Measurements from ENCODE around the gene BEST4.

Gene BEST4

DNA sequence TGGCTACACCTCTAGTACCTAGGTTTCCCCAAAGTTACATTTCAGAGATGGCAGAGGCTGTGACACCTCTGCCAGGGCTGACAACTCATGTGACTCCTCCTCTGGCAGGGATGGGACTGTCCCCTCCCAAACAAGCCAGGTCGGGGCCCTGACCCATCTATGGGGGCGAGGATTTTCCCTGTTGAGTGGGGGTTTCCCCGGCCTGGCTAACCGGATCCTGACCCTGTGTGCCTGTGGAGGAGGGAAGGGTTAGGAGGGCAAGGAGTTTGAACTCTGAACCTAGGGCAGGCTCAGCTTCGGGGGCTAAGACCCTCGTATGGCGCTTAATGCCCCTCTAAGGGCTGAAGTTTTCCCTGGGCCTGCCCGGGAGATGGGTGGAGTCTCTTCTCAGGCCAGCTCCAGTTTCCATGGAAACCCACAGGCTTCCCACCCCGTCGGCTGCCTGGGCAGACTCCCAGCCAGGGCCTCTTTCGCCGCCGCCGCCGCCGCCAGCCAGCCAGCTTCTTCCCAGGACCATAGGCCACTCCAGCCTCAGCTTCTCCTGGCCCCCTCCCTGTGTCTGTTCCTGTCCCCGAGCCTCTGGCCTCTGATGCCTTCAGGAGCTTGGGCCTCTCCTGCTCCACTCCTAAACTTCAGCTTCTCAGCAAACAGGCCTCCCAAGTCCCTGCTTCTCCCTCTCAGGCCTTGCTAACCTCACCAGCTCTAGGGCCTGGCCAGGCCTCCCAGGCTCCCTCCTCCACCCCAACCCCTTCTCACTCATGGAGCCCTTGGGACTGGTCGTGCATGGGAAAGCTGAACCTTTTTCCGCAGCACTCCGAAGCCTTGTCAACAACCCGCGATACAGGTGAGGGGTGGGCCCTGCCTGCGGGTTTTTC lies 20.3 kb upstream of the BEST4 start, which contains the start of gene BTBD19:
TSS of gene BTBD19 (plus strand) at position 461 of the 875 bp plus-strand sequence. CDS start at position 759, 298 bp downstream.
- H3K4me1 Mint-ChIP-seq, result peaks cover 70% of the 10 kb centered on the region
- peaks cover 19% of the 10 kb centered on the region for H3K36me3 Mint-ChIP-seq
- peak within 1 kb of the TSS; percentile 95 for H3K27ac Mint-ChIP-seq
- H3K9me3 Mint-ChIP-seq, result no peaks in the 10 kb centered on the region
- no peaks in the 10 kb centered on the region for H3K27me3 Mint-ChIP-seq
- peak within 1 kb of the TSS; percentile 81 for H3K4me3 Mint-ChIP-seq

- peak overlapping the region; percentile 81 for H3K4me3 Mint-ChIP-seq
- H3K27me3 Mint-ChIP-seq, result no peaks in the 10 kb centered on the region
- H3K9me3 Mint-ChIP-seq, result no peaks in the 10 kb centered on the region
- peaks cover 26% of the 10 kb centered on the region for H3K36me3 Mint-ChIP-seq
- H3K27ac Mint-ChIP-seq, result peak overlapping the region; percentile 95
- peaks cover 77% of the 10 kb centered on the region for H3K4me1 Mint-ChIP-seq
Observed at GRCh38 chr1:44807364-44808062, 19.5 kb upstream of the BEST4 start.

DNA sequence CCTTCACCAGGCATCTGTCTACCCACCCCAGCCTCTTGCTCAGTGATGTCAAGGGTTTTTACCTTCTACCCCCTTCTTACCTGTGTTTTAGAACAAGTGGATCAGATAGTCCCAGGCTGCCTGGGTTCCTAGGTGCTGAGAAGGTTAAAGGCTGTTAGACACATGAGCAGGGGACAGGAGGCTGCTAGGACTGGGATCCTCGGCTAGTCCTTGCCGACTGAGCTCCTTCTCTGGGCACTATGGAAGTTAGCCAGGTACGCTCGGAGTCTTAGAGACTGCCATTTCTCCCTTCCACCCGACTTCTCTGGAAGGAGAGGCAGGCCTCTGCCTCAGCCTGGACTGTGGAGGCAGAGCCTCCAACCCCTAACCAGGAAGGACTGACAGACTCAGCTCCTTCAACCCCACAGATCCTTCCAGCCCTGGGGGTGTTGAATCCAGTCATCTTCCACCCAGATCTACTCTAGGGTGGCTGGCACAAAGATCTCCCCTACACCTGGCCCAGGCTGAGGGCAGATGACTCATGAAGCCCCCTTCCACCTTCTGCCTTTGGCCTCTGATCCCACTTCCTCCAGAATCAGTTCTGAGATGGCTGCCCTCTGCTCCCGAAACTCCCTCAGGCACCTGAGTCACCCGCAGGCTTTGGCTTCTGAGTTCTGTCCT lies 18.9 kb upstream of the BEST4 start, which contains the start of gene DYNLT4:
TSS of gene DYNLT4 (minus strand) at position 648 of the 660 bp plus-strand sequence. CDS start 683 bp downstream, outside the sequence.
- Mint-ChIP-seq H3K36me3 (peaks cover 30% of the 10 kb centered on the region), H3K27me3 (no peaks in the 10 kb centered on the region), H3K4me1 (peaks cover 76% of the 10 kb centered on the region), H3K4me3 (peak within 1 kb of the TSS; percentile 81), H3K9me3 (no peaks in the 10 kb centered on the region), H3K27ac (peak within 1 kb of the TSS; percentile 95)

DNA sequence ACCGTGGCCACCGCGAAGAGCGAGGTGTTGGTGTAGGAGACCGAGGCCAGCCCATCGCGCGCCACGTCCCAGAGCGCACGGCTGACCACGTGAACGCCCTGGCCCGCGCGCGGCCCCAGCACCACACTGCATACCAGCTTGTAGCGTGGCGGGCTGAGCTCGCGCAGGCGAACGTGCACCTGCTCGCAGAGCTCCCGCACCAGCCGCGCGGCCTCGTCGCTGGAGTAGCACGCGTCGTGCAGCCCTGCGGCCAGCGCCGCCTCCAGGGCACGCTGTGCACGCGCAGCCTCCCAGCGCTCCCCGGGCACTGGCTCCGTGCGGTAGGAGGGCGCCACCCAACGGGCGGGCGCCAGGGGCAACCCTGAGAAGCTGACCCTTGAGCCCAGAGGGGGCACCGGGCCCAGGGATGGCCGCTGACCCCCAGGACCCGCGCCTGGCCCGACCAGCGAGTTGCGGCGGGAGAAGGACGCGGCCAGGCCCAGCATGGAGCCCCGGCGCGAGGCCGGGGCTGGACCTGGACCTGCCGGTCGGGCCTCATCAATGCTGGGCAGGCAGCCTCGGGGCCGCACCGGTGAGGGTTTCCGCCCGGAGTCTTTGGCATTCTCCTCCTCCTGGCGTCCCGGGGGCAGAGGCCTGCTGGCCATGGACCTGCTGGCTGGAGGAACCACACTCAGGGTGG lies 18.2 kb upstream of the BEST4 start:
- peaks cover 28% of the 10 kb centered on the region for H3K36me3 Mint-ChIP-seq
- no peaks in the 10 kb centered on the region for H3K9me3 Mint-ChIP-seq
- H3K27me3 Mint-ChIP-seq, result no peaks in the 10 kb centered on the region
- H3K4me1 Mint-ChIP-seq, result peaks cover 70% of the 10 kb centered on the region
- H3K4me3 Mint-ChIP-seq, result peak overlapping the region; percentile 98
- no peak overlapping the region for H3K27ac Mint-ChIP-seq

DNA sequence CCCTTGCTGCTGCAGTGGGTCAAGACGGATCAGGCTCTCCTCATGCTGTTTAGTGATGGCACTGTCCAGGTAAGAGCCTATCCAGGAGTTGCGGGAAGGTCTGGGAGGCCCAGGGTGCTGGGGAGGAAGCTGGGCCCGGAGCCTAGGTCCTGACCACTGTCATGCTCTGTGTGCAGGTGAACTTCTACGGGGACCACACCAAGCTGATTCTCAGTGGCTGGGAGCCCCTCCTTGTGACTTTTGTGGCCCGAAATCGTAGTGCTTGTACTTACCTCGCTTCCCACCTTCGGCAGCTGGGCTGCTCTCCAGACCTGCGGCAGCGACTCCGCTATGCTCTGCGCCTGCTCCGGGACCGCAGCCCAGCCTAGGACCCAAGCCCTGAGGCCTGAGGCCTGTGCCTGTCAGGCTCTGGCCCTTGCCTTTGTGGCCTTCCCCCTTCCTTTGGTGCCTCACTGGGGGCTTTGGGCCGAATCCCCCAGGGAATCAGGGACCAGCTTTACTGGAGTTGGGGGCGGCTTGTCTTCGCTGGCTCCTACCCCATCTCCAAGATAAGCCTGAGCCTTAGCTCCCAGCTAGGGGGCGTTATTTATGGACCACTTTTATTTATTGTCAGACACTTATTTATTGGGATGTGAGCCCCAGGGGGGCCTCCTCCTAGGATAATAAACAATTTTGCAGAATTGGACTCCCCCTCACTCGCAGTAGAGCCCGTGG lies 17.5 kb upstream of the BEST4 start:
- H3K27me3 Mint-ChIP-seq, result no peaks in the 10 kb centered on the region
- H3K4me3 Mint-ChIP-seq, result peak overlapping the region; percentile 98
- no peaks in the 10 kb centered on the region for H3K9me3 Mint-ChIP-seq
- H3K36me3 Mint-ChIP-seq, result peaks cover 30% of the 10 kb centered on the region
- peak overlapping the region; percentile 77 for H3K27ac Mint-ChIP-seq
- H3K4me1 Mint-ChIP-seq, result peaks cover 63% of the 10 kb centered on the region

- H3K9me3 Mint-ChIP-seq, result no peaks in the 10 kb centered on the region
- peaks cover 55% of the 10 kb centered on the region for H3K4me1 Mint-ChIP-seq
- H3K4me3 Mint-ChIP-seq, result peak overlapping the region; percentile 98
Observed at GRCh38 chr1:44803312-44804095, 15.5 kb upstream of the BEST4 start.

GRCh38 chr1:44803062-44803311 lies 15.0 kb upstream of the BEST4 start:
- no peaks in the 10 kb centered on the region for H3K27me3 Mint-ChIP-seq
- peaks cover 51% of the 10 kb centered on the region for H3K4me1 Mint-ChIP-seq
- peak overlapping the region; percentile 98 for H3K4me3 Mint-ChIP-seq
- H3K27ac Mint-ChIP-seq, result peak overlapping the region; percentile 90
- peaks cover 28% of the 10 kb centered on the region for H3K36me3 Mint-ChIP-seq
- H3K9me3 Mint-ChIP-seq, result no peaks in the 10 kb centered on the region

More at GRCh38 chr1:44803312-44804095, 15.5 kb upstream of the BEST4 start:
- Mint-ChIP-seq H3K27me3 (no peaks in the 10 kb centered on the region), H3K27ac (peak overlapping the region; percentile 90), H3K36me3 (peaks cover 29% of the 10 kb centered on the region)

DNA sequence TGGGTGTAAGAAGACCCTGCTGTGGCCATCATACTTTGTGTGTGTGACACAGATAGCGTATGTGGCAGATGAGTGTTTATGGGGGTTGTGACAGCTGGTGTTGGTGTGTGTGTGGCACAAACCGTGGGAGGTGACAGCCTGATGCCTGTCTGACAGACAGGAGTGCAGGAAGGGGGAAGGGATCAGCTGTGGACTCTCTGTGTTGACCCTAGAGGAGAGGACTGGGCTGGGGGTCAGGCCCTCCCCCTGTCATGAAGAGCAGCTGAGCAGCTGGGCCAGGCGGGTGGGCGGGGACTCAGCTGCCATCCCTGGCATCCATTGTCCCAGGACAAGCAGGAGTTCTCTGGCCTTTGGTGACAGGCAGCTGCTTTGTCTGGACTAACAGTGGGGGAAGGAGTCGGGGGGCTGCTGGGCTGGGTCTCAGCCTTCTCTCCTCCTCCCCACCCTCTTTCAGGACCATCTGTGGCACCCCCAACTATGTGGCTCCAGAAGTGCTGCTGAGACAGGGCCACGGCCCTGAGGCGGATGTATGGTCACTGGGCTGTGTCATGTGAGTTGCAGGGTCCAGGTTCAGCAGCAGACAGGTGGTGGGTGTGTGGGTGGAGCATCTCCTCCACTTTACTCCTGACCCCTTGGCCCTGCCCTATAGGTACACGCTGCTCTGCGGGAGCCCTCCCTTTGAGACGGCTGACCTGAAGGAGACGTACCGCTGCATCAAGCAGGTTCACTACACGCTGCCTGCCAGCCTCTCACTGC lies 14.5 kb upstream of the BEST4 start:
- Mint-ChIP-seq H3K9me3 (no peaks in the 10 kb centered on the region), H3K27ac (peak overlapping the region; percentile 94), H3K4me3 (peak overlapping the region; percentile 98), H3K36me3 (peaks cover 28% of the 10 kb centered on the region), H3K4me1 (peaks cover 46% of the 10 kb centered on the region), H3K27me3 (no peaks in the 10 kb centered on the region)

GRCh38 chr1:44801491-44802305 lies 13.7 kb upstream of the BEST4 start:
- Mint-ChIP-seq H3K27me3 (no peaks in the 10 kb centered on the region), H3K9me3 (no peaks in the 10 kb centered on the region), H3K27ac (peak overlapping the region; percentile 94), H3K4me1 (peaks cover 38% of the 10 kb centered on the region), H3K4me3 (peak overlapping the region; percentile 98), H3K36me3 (peaks cover 21% of the 10 kb centered on the region)

DNA sequence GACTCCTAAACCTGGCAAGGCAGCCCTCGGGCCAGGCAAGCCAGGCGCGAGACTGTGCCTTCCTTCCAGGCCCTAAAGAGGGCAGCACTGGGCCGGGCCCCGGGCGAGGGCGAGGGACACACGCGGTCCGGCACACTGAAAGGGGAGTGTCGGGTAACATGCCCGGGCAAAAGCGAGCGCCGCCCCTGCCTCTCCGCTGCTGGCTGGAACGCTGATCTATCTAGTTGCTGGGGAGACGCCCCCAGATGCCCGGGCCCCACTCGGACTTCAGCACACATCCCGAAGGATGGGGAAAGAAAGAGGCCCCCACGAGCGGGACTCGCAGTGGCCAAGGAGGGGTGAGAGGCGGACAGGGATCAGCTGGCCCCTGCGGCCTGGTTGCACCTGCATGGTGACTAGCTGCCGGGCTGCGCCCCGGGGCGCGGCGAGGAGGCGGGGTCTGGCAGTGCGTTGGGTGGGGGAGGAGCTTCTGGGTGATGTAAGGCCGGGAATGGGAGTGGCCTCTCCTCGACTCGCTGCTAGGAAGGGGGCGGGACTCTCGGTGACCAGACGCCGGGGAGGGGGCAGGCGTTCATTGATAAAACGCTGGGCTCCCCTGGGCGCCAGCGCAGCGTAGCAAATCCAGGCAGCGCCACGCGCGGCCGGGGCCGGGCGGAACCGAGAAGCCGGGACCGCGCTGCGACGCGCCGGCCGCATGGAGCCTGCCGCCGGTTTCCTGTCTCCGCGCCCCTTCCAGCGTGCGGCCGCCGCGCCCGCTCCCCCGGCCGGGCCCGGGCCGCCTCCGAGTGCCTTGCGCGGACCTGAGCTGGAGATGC lies 12.0 kb upstream of the BEST4 start, which contains the start of gene PLK3:
TSS of gene PLK3 (plus strand) at position 608 of the 815 bp plus-strand sequence. CDS start at position 695, 87 bp downstream.
- H3K27me3 Mint-ChIP-seq, result no peaks in the 10 kb centered on the region
- H3K4me1 Mint-ChIP-seq, result peaks cover 34% of the 10 kb centered on the region
- no peaks in the 10 kb centered on the region for H3K9me3 Mint-ChIP-seq
- H3K4me3 Mint-ChIP-seq, result peak within 1 kb of the TSS; percentile 98
- H3K36me3 Mint-ChIP-seq, result peaks cover 19% of the 10 kb centered on the region
- peak within 1 kb of the TSS; percentile 99 for H3K27ac Mint-ChIP-seq

- Mint-ChIP-seq H3K27me3 (no peaks in the 10 kb centered on the region), H3K4me3 (peak overlapping the region; percentile 98), H3K27ac (no peak overlapping the region), H3K36me3 (peaks cover 19% of the 10 kb centered on the region), H3K9me3 (no peaks in the 10 kb centered on the region), H3K4me1 (peaks cover 28% of the 10 kb centered on the region)
Observed at GRCh38 chr1:44798481-44799365, 10.8 kb upstream of the BEST4 start.

All from activated naive CD4-positive, alpha-beta T cell treated with anti-CD3 and anti-CD28 coated beads, Interleukin-2, amount 50 U/mL, for 24 hours (primary cell).